Stimulated activated CD8-positive, alpha-beta memory T cell treated with anti-CD3 and anti-CD28 coated beads, Interleukin-4, amount 100 ng/mL, for 1 hour (primary cell): Measurements from ENCODE around the gene CFAP46.

ENCODE experiments used
- DNase-seq, 2 donors: peaks; one replicate each; pipeline ENCODE4 v3.0.0-alpha.2; 2020; ENCODE audit warnings: low read depth in 2 of 2, low spot score in 1 of 2

CFAP46 gene

GRCh38 chr10:132882069-132882951 is 60.1 kb downstream of the CFAP46 start:
- DNase-seq = no peak

DNA sequence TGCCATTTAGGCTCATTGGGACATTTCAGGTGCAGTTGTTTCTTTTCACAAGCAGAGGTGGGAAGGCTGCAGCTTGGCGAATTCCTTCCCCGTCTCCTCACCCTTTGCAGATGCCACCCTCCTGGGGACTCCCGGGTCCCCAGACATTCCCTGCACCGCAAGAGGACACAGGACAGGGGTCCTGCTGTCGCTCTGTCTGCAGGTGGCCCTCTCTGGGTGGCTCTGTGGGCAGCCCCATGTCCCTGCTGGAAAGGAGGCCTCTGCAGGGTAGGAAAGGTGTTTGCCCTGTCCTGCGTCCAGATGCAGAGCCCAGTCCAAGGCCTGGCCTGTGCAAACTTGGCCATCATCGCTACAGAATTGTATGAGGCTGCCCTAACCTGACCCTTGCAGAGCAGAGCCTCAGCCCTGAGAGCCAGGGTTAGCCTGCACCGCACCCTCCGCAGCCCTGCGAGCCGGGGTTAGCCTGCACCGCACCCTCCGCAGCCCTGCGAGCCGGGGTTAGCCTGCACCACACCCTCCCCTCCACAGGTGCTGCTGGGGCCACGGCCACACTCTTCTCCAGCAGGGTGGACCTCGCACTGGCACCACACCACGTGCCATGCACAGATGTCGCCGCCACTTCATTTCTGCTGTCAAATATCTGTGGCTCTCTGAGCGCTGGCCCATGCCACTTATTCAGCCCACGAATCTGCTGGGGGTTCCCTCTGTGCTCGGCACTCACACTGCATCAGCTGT is 61.0 kb downstream of the CFAP46 start:
- no peak for DNase-seq

GRCh38 chr10:132880128-132880981 is 62.0 kb downstream of the CFAP46 start:
- DNase-seq = no peak

GRCh38 chr10:132879408-132880127 is 62.8 kb downstream of the CFAP46 start:
- no peak for DNase-seq

DNA sequence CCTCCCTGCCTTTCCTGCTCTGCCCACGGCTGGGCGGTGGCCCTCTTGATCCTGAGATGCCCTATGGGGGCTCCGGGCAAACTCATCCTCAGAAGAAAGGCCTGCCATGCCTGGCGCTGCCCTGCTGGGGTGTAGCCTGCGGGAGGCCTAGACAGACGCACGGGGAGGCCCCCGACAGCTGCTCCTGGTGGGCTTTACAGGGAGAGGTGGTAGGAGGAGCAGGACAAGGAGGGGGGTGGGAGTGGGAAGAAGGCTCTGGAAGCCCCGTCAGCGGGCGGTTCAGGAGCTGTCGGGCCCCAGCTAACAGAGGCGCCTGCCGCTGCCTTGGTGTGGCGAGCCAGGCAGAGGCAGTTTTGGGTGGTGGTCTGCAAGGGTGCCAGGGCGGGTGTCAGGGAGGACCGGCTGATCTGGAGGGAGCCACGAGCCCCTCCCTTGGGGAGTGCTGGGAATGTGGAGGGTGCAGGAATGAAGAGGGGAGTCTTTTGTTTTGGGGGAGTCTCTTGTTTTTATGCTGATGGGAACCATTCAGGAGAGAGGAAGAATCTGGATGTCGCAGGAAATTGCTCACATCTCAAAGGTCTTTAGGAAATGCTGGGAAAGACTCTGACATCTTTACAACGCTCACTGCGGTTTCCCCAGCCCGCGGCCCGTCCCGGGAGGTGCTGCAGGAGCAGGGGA is 63.5 kb downstream of the CFAP46 start:
- DNase-seq = no peak

GRCh38 chr10:132878091-132878729 is 64.2 kb downstream of the CFAP46 start:
- DNase-seq = no peak

GRCh38 chr10:132877473-132877872 is 64.9 kb downstream of the CFAP46 start:
- DNase-seq = no peak

GRCh38 chr10:132876993-132877431 is 65.4 kb downstream of the CFAP46 start:
- DNase-seq = no peak

DNA sequence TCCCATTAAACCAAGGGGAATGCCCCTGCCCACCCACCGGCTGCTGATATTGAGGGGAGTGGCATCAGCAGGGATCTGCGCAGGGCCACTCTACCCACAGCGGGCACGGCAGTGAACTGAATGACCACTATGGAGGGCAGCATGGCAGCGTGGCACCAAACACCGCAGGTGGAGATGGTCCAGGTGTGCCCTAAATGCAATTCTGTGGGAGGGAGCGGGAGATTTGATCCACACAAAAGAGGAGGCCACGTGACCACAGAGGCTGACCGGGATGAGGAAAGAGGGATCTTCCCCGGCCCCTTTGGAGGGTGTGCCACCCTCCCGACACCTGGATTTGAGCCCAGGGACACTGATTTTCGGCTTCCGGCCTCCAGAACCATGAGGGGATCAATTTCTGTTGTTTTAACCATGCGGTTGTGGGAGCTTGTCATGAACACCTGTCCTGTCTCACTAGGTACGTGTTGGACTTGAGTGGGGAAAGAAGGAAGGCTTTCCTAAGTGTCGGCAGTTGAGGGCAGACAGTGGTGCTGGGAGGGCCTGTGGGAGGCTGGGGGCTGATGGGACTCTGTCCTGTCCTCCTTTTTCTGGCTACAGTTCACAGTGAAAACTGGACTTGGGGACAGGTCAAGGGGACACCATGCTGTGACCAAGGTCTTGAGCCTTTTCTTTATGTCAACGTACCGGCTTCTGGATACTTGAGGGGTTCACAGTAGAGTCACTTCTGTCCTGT is 66.1 kb downstream of the CFAP46 start:
- DNase-seq = no peak

GRCh38 chr10:132875435-132875834 is 66.9 kb downstream of the CFAP46 start:
- DNase-seq = no peak

DNA sequence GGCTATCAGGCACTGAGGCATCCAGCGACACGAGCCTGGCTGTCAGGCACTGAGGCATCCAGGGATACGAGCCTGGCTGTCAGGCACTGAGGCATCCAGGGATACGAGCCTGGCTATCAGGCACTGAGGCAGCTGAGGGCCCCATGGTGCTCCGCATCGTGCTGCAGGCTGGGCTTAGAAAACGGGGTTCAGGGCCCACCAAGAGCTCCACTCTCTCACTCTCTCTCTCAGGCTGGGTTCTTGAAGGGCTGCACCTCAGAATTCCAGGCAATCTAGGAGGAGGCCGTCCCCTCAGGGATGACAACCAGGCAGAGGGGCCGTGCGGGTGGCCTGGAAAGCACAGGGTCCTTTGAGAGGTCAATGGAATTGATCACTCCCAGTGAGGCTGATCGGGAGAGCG is 69.0 kb downstream of the CFAP46 start:
- no peak for DNase-seq

GRCh38 chr10:132872658-132873057 is 69.7 kb downstream of the CFAP46 start:
- no peak for DNase-seq

GRCh38 chr10:132870426-132870825 is 71.9 kb downstream of the CFAP46 start:
- no peak for DNase-seq

DNA sequence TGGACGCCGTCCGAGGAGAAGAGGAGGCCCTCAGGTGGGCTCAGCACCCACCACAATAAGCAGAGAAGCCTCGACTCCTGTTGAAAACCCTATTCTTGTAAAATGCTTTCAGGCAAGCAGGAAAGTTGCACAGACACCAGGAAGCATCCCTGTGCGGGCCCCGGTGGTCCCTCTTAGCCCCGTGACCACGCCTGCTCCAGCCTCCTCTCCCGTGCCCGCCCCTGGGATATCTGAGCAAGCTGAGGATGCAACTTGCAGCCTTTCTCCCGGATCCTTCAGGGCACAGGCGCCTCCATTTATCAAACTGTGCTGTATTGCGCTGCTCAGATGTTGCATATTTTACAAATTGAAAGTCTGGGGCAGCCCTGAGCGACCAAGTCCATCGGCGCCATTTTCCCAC is 72.7 kb downstream of the CFAP46 start:
- DNase-seq = no peak

DNA sequence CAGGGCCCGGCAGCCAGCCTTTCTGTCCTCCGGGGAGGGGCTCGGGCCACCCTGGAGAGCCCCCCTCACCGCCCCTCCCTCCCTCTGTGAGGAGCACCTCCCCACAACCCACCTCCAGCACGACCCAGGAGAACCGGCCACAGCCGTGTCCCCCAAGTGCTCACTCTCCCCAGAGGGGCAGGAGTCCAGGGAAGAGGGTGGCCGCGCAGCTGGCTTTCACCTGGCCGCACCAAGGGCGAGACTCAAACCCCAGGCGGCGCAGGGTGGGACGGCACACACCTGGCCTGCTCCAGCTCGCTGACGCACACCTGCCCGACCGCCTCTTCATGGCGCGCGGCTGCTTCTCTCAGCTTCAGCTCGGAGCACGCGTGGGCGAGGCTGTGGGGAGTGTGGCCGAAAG is 73.4 kb downstream of the CFAP46 start:
- no peak for DNase-seq

GRCh38 chr10:132867801-132868644 is 74.3 kb downstream of the CFAP46 start:
- DNase-seq = no peak

- DNase-seq = no peak
Observed at GRCh38 chr10:132866601-132867381, 75.6 kb downstream of the CFAP46 start.
